Endothelial cell (in vitro differentiated cells): ENCODE results near the gene MED17. TPM values are rescaled to one million over a fixed set of nuclear protein-coding genes. Genes with fewer than 3 reads are reported as not detected.

Source experiments
- DNase-seq: peaks from one replicate; pipeline ENCODE4 v3.0.0; 2021; ENCODE audit warnings: low spot score
- H3K27ac Mint-ChIP-seq: one replicate; pipeline ENCODE4 v1.8.0; 2021; ENCODE audit warnings: mixed read lengths, inconsistent platforms; ENCODE audit not compliant: unreplicated experiment
- H3K27me3 Mint-ChIP-seq: one replicate; pipeline ENCODE4 v1.8.0; 2021; ENCODE audit warnings: mild to moderate bottlenecking, moderate library complexity, mixed read lengths, inconsistent platforms; ENCODE audit not compliant: unreplicated experiment
- H3K36me3 Mint-ChIP-seq: one replicate; pipeline ENCODE4 v1.8.0; 2021; ENCODE audit warnings: mild to moderate bottlenecking, low read depth, mixed read lengths, inconsistent platforms; ENCODE audit not compliant: unreplicated experiment
- H3K4me1 Mint-ChIP-seq: one replicate; pipeline ENCODE4 v1.8.0; 2021; ENCODE audit warnings: mild to moderate bottlenecking, mixed read lengths, inconsistent platforms; ENCODE audit not compliant: unreplicated experiment
- H3K4me3 Mint-ChIP-seq: one replicate; pipeline ENCODE4 v1.8.0; 2021; ENCODE audit warnings: mild to moderate bottlenecking, mixed read lengths, inconsistent platforms; ENCODE audit not compliant: unreplicated experiment
- H3K9me3 Mint-ChIP-seq: one replicate; pipeline ENCODE4 v1.8.0; 2021; ENCODE audit warnings: mixed read lengths, inconsistent platforms; ENCODE audit not compliant: unreplicated experiment
- total RNA-seq: library from RNA; stranded (reverse); fragmentation: NEBNext Ultra II Directional; extraction: Animal tissue kit (Norgen Biotek cat#: 25700); gene quantifications from one replicate; pipeline ENCODE4 v1.2.1, GENCODE V29; 2021; ENCODE audit not compliant: unreplicated experiment
- TF ChIP-seq, protein P1 (sequence below): fragments of 200-600 bp; sonication (generic); IDR thresholded peaks from one replicate; pipeline ENCODE4 v1.5.0; 2021; ENCODE audit warnings: antibody characterized with exemption; ENCODE audit not compliant: unreplicated experiment

Gene MED17
- total RNA-seq, 1 donor from 2014 or later, result 38.7 TPM

DNA sequence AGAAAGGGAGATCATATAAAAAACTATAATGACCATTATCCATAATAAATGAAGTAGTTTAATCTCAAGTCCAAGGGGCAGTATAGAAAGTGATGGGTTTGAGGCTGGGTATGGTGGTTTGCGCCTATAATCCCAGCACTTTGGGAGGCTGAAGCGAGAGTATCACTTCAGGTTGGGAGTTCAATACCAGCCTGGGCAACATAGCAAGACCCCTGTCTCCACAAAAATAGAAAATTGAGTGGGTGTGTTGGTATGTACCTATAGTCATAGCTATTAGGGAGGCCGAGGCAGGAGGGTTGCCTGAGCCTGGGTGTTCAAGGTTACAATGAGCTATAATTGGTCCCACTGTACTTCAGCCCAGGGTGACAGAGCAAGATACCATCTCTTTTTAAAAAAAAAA lies 23.9 kb downstream of the MED17 start:
- H3K36me3 Mint-ChIP-seq, result peaks cover 42% of the 10 kb centered on the region
- H3K27ac Mint-ChIP-seq, result no peak overlapping the region
- TF ChIP-seq, protein P1, sequence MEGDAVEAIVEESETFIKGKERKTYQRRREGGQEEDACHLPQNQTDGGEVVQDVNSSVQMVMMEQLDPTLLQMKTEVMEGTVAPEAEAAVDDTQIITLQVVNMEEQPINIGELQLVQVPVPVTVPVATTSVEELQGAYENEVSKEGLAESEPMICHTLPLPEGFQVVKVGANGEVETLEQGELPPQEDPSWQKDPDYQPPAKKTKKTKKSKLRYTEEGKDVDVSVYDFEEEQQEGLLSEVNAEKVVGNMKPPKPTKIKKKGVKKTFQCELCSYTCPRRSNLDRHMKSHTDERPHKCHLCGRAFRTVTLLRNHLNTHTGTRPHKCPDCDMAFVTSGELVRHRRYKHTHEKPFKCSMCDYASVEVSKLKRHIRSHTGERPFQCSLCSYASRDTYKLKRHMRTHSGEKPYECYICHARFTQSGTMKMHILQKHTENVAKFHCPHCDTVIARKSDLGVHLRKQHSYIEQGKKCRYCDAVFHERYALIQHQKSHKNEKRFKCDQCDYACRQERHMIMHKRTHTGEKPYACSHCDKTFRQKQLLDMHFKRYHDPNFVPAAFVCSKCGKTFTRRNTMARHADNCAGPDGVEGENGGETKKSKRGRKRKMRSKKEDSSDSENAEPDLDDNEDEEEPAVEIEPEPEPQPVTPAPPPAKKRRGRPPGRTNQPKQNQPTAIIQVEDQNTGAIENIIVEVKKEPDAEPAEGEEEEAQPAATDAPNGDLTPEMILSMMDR, result no peak
- H3K9me3 Mint-ChIP-seq, result no peaks in the 10 kb centered on the region
- H3K4me1 Mint-ChIP-seq, result no peaks in the 10 kb centered on the region
- DNase-seq, result no peak
- H3K4me3 Mint-ChIP-seq, result no peak overlapping the region
- H3K27me3 Mint-ChIP-seq, result no peaks in the 10 kb centered on the region

DNA sequence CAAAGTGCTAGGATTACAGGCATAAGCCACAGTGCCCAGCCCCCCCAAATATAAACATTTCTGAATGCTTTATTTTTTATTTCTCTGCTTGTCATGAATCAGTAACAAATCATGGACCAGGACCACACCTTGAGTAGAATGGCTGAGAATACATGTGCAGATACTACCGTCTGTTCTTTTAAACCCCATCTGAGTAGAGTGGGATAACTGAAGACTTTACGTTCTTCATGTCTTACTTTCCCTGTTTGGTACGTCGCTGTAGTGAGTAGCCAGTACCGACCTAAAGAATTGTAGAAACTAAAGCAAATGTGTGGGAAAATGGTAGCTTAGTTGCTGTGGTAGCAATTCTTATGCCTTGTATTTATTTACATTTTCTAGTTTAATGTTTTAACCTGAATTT lies 29.9 kb downstream of the MED17 start:
- TF ChIP-seq, protein P1, result no peak
- Mint-ChIP-seq H3K27ac (peak overlapping the region; percentile 76), H3K9me3 (no peaks in the 10 kb centered on the region), H3K36me3 (peaks cover 7% of the 10 kb centered on the region), H3K4me3 (no peak overlapping the region), H3K4me1 (peaks cover 12% of the 10 kb centered on the region), H3K27me3 (peaks cover 2% of the 10 kb centered on the region)
- no peak for DNase-seq

DNA sequence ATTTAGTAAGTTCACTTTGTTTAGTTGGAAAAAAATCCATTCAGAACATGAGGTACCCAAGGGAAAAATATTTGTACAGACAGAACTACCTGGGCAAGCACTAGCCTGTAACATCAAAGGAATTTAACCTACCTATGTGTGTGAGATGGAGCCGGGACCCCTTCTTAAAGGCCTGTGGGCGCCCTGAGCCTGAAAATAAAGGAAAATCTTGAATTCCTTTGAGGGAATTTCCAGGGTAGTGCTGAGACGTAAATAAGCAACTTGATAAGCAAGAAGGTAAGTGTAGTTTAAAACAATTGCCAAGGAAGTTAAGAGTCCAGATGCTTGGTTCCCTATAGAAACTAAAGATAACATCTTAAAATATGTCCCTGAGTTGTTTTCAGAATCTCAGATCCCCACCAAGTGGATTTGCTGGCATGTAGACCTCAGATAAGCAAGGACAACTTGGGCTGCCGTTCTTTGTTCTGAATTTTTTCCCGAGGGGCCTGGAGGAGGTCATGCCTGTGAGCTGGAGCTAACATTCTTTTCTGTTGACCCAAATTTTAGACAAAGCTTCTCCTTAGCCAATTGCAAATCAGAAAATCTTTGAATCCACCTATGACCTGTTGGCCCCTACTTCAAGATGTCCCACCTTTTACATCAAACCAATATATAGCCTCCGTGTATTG lies 31.0 kb downstream of the MED17 start:
- Mint-ChIP-seq H3K36me3 (peaks cover 6% of the 10 kb centered on the region), H3K9me3 (no peaks in the 10 kb centered on the region), H3K27me3 (peaks cover 4% of the 10 kb centered on the region), H3K27ac (peak overlapping the region; percentile 84), H3K4me1 (peaks cover 12% of the 10 kb centered on the region), H3K4me3 (no peak overlapping the region)
- TF ChIP-seq, protein P1, result no peak
- DNase-seq, result no peak

DNA sequence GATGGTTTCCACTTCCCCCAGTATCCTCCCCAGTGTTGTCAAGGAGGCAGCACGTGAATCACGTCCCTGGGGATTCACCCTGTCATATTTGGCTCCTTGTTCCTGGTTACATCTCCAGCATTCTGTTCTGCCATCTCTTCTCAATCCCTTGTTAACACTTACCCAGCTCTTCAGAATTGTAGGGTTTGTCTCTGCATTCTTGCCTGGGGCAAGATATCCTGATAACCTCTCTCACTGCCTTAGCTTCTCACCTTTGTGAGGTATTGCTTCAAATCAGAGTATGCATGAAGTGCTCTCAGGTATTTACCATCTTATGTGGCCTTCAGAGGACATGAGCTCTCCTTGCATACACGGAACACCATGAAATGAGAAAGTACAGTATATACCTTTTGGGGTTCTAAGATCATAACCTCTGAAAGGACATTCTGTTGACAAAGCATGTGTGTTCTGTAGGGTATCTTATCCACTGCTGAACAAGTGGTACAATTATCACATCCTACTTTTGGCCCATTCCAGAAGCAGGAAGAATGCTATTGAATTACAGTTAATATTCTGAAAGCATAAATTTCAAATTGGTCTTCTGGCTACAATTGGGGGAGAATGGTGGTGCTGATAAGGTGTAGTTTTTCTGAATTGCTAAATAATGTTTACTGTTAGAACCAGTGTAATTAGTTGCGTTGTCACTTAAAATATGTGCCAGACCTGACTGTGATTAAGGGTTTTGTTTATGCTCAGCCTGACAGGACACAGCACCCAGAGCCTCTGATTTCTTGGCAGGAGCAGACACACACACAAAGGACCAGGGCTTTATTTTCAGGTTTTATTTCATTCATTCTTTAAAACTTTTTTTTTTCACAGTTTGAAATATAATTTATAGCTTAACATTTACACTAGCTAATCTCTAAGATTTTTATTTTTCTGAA lies 33.6 kb downstream of the MED17 start:
- H3K27ac Mint-ChIP-seq, result no peak overlapping the region
- peaks cover 4% of the 10 kb centered on the region for H3K27me3 Mint-ChIP-seq
- DNase-seq, result no peak
- TF ChIP-seq, protein P1, result no peak
- peaks cover 17% of the 10 kb centered on the region for H3K4me1 Mint-ChIP-seq
- H3K36me3 Mint-ChIP-seq, result peaks cover 2% of the 10 kb centered on the region
- no peak overlapping the region for H3K4me3 Mint-ChIP-seq
- no peaks in the 10 kb centered on the region for H3K9me3 Mint-ChIP-seq
